ENCODE results near the gene UBE2H. TPM values are rescaled to one million over a fixed set of nuclear protein-coding genes. Genes with fewer than 3 reads are reported as not detected.

Gene UBE2H
- total RNA-seq, 1 experiment from 2014 or later = 75.1 TPM

DNA sequence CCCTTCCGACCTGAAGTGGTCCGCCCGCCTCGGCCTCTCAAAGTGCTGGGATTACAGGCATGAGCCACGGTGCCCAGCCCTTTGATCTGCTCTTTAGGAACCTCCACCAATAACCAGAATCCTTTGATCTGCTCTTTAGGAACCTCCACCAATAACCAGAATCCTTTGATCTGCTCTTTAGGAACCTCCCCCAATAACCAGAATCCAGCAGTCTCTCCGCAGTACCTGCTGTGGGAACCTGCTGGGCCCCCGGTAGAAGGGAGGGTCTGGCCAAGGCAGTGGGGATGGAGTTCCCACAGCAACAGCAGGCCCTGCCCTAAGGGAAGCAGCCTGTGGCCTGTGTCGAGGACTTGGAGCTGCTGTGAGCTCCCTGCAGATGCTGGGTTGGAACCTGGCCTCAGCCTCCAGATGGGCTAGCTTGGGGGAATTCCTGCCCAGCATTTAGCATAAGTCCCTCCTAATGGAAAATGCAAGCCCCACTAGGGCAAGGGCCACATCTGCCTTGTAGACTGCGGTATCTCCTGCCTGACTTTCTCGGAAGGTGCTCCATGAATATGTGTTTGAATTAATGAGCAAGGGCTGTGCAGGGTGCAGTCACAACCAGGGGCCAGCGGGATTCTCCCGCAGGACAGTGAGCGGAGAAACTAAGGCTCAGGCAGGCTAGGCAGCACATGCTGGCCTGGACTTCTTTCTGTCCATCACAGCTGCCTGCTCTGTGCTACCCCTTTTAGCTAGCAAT lies 165.8 kb downstream of the UBE2H start:
- Mint-ChIP-seq H3K36me3 (ENCODE audit: insufficient read depth in 1 of 3, low read depth in 3 of 3) (peaks cover 0 to 3% (median 0%) of the 10 kb centered on the region in 3 experiments; a peak in 1 of 7 replicates), H3K4me3 (peak overlapping the region in 1 of 2 experiments; percentile 71; a peak in 2 of 5 replicates), H3K27me3 (ENCODE audit: low read depth) (peaks cover 99% of the 10 kb centered on the region), H3K27ac (no peak overlapping the region), H3K4me1 (peaks cover 25 to 42% of the 10 kb centered on the region in 2 experiments), H3K9me3 (peaks cover 0 to 6% of the 10 kb centered on the region in 2 experiments; a peak in 1 of 5 replicates)
- Histone ChIP-seq H4K8ac (replicated peaks; ENCODE audit: insufficient read length, low read depth, low read length) (no peak overlapping the region), H3K4ac (ENCODE audit: low read depth, low read length) (no peak overlapping the region), H3K23me2 (ENCODE audit: insufficient read length, low read depth, low read length, poor library complexity, severe bottlenecking) (peaks cover 9% of the 10 kb centered on the region), H2BK120ac (ENCODE audit: low read depth, low read length, poor library complexity, severe bottlenecking) (no peak overlapping the region), H3K4me1 (ENCODE audit: insufficient read depth, low read length) (peaks cover 8% of the 10 kb centered on the region; the same call in 1 of the 2 replicates), H4K20me1 (ENCODE audit: control insufficient read depth, insufficient read depth, insufficient read length) (no peaks in the 10 kb centered on the region), H3K18ac (ENCODE audit: insufficient read length, low read depth, low read length) (no peak overlapping the region), H3K79me1 (ENCODE audit: insufficient read depth, low read depth, low read length, poor library complexity, severe bottlenecking) (no peaks in the 10 kb centered on the region), H3K4me2 (ENCODE audit: insufficient read depth, insufficient read length, low read length) (no peak overlapping the region), H2BK20ac (ENCODE audit: low read depth, low read length, poor library complexity, severe bottlenecking) (no peak overlapping the region), H2BK5ac (ENCODE audit: insufficient read length, low read length) (no peak overlapping the region), H3K27ac (ENCODE audit: insufficient read length, low read depth, low read length) (no peak overlapping the region), H3K23ac (ENCODE audit: insufficient read length, low read depth, low read length) (no peak overlapping the region), H3K14ac (ENCODE audit: insufficient read depth, low read length) (no peak overlapping the region; the same call in 1 of the 2 replicates), H3K56ac (ENCODE audit: insufficient read length, low read depth, low read length) (no peak overlapping the region), H3K79me2 (ENCODE audit: insufficient read depth, low read length) (no peaks in the 10 kb centered on the region), H2BK12ac (ENCODE audit: insufficient read length, low read depth, low read length) (no peak overlapping the region), H3K27me3 (ENCODE audit: insufficient read depth, low read length) (peaks cover 80% of the 10 kb centered on the region), H2BK15ac (ENCODE audit: low read depth, low read length) (no peak overlapping the region), H2AK5ac (ENCODE audit: insufficient read length, low read length) (no peak overlapping the region), H3K9ac (ENCODE audit: extremely low read depth, insufficient read length, low read length) (no peak overlapping the region), H2AFZ (ENCODE audit: low read length) (no peak overlapping the region), H3T11ph (ENCODE audit: low read length) (no peak overlapping the region), H4K91ac (ENCODE audit: insufficient read length, low read depth, low read length) (no peak overlapping the region), H3K9me3 (ENCODE audit: control insufficient read depth, low read depth, low read length) (no peaks in the 10 kb centered on the region), H4K5ac (ENCODE audit: insufficient read length, low read depth, low read length) (no peak overlapping the region)
- peak; percentile 66 for DNase-seq
- no CpG with 5 or more reads among the region's 13 CpGs for WGBS (ENCODE audit: extremely low coverage, insufficient read length, low lambda C conversion rate)
- TF ChIP-seq, protein P1, sequence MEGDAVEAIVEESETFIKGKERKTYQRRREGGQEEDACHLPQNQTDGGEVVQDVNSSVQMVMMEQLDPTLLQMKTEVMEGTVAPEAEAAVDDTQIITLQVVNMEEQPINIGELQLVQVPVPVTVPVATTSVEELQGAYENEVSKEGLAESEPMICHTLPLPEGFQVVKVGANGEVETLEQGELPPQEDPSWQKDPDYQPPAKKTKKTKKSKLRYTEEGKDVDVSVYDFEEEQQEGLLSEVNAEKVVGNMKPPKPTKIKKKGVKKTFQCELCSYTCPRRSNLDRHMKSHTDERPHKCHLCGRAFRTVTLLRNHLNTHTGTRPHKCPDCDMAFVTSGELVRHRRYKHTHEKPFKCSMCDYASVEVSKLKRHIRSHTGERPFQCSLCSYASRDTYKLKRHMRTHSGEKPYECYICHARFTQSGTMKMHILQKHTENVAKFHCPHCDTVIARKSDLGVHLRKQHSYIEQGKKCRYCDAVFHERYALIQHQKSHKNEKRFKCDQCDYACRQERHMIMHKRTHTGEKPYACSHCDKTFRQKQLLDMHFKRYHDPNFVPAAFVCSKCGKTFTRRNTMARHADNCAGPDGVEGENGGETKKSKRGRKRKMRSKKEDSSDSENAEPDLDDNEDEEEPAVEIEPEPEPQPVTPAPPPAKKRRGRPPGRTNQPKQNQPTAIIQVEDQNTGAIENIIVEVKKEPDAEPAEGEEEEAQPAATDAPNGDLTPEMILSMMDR (conservative IDR thresholded peaks at IDR 0.05) = no peak
